HG03139 (cell line): ENCODE results near the gene PRKACB.

Experiments used
- ATAC-seq: cut with Tn5 transposase; IDR thresholded peaks from one replicate; pipeline ENCODE4 v1.9.1; 2021; ENCODE audit not compliant: unreplicated experiment

Gene PRKACB

DNA sequence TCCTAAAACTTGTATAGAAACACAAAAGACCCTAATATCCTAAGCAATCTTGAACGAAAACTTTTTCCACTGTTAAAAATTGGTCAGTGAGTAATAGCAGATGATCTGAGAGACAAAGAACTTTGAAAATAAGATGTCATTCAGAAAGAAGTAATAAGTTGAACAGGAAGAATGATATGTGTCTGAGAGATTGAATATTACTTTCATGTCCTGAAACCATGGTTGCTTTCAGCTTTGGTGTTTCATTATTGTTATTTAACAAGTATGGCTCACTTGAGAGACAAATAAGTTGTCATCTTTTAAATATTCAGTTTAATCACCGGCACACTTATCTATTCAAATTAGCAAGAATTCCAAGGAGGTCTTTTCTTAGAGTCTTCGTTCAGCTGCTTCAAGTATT, 11.4 kb downstream of the PRKACB start:
- no peak for ATAC-seq

DNA sequence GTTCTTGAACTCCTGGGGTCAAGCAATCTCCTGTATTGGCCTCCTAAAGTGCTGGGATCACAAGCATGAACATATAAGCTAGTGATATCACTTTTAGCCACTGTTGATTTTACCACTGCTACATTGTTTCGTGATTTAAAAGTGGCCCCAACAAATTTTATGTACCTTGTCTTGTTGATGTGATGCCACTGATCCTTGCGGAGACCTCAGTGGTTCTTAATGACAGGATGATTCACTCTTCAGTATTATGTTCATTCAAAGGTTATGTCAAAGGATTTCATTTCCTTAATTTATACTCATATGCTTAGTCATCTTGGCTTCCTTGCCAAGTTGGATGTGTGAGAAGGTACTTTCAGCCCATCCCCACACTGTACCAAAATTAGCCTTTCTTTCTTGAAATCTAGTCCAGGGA, 12.1 kb downstream of the PRKACB start:
- no peak for ATAC-seq

DNA sequence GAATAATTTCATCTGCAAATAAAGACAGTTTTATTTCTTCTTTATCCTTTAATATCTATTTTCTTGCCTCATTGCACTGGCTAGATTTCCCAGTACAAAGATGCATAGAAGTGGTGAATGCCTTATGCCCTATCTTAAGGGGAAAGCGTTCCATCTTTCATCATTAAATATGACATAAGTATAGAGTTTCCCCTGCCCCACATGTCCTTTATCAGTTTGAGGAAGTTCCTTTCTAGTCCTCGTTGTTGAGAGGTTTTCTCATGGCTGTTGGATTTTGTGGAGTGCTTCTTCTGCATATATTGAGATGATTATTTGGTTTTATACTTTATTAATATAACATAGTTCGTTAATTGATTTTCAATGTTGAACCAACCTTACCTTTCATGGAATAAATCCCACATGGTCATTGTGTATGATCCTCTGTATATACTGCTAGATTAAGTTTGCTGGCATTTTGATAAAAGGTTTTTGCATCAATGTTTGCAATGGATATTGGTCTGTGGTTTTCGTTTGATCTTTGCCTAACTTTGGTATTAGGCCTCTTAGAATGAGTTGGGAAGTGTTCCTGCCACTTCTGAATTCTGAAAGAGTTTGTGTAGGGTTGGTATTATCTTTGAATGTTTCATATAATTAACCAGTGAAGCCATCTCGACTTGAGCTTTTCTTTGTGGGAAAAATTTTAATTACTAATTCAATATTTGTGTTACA, 15.6 kb downstream of the PRKACB start:
- ATAC-seq, result no peak

DNA sequence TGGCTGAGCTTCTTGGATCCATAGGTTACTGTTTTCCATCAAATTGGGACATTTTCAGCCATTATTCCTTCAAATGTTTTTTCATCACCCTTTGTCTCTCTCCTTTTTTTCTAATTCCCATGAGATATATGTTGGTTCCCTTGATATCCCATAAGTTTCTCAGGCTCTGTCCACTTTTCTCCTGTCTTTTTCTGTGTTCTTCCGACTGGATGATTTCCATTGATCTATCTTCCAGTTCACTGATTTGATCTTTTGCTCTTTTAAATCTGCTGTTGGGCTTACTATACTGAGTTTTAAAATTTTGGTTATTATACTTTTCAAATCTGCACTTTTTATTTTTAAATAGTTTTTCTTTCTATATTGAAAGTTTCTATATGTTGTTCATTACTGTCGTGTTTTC, 18.2 kb downstream of the PRKACB start:
- no peak for ATAC-seq

DNA sequence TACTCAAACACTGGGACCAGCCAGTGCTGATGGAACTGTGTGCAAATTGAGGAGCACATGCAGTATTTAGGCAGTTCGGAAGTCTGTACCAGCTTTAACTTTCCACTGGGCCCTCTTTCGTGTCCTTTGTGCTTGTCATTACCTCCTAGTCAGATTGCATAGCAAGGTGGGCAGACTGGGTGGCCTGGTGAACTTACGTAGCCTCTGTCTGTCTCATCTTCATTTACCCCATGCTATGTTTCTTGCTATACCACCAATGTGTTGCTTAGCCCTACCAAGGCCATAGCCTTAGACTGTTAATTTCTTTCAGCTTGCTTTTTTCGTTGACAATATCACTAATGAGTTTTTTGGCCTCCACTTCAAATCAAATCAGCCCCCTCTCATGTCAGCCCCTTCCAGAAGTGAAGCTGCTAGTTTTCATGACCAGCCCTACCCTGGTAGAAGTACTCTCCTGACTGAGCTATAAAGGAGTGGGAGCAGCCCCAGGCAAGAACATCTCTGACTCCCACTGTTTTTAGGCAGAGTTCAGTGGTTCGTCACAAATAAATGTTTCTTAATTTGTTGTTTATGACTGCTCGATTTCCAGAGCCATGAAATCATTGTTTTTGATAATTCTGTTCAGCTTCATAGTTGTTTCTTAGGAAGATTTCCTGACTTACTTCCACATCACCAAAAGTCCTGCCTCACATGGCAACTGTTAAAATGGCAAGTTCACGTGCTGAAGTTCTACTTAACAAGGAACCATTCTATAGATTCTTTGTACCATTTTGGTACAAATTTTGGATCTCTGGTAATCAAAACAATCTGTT, 19.3 kb downstream of the PRKACB start:
- no peak for ATAC-seq

DNA sequence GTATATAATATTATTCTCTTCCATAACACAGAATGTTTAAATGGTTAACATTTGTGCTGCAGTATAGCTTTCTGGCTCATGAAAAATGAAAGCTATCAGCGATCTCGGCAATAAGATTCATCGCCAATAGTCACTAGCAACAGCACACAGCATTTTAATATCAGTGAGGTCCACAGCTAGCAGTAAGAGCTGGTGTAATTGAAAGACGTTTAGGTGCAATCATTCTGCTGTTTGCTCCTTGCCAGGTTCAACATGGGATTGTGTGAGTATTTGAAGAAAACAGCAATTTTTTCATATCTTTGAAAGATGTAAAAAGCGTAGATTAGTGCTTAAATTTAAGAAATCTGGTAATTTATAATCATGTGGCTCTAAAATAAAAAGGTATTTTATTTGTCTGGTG, 20.1 kb downstream of the PRKACB start:
- ATAC-seq, result no peak

DNA sequence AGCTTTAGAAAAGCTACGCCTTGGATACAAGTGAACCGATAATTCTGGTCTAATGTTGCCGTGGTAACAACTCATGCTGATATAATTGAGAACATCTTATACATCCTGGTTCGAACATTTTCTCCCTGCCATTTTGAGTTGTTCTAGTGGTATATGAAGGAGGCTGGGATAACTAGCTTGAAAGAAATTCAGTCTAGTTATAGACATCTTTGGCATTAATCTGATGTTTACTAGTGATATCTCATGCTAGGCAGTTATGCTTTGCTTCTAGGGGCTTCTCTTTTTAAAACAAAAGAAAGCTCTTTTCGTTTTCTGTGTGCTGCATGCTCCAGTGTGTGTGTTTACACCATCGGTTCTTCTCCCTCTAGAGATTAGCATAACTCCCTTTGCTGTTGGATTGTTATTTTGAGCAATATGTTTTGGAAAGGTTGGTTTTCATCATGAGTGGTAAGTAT, 20.5 kb downstream of the PRKACB start:
- no peak for ATAC-seq

DNA sequence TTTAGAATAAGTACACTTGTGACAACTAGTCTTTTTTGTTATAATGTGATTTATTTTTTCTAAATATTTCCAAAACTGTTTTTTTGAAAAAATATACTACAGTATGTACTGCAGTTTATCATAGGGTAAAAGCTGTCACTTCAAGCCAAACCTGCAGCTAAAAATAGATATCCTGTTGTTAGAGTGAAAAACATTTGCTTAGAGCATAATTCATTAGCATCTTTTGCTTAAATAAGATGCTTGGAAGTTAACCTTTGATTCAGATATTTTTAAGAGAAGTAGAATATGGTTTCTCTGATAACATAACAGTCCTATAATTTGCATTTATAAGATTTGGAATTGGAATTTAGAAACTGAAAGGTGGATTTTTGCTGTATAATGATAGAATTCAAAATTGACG, 21.5 kb downstream of the PRKACB start:
- no peak for ATAC-seq

DNA sequence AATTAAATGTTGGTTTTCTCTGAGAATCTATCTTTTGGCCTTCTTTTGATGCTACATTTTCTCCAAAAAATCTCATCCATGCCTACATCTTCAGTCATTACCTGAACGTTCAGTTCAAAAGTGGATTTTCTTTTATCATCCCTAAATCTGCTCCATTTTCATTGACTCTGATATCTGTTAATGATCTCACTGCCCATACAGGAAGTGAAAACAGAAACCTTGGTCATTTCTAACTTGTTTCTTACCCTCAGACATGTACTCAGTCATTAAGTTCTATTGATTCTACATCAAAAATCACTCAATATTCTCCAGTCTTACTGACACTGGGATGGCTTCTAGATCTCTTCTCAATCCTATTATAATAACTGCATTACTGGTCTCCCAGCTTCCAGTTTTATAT, 22.7 kb downstream of the PRKACB start:
- ATAC-seq, result peak; percentile 91

DNA sequence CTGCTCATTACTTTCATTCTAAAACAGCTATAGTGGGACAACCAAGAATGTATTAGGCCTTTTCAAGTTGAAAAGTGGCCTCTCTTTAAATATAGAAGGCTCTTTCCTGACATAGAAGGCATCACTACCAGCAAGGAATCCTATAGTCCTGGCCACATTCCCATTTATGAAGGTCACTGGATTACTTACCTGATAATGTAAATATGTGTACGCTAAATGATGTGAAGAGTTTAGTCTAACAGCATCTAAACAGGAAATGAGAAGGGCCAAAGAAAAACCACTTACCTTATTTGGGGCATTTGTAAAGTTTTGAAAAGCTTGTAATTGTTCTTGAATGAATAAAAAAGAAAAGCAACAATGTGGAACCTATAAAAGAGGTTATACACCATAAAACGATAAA, 24.7 kb downstream of the PRKACB start:
- no peak for ATAC-seq

DNA sequence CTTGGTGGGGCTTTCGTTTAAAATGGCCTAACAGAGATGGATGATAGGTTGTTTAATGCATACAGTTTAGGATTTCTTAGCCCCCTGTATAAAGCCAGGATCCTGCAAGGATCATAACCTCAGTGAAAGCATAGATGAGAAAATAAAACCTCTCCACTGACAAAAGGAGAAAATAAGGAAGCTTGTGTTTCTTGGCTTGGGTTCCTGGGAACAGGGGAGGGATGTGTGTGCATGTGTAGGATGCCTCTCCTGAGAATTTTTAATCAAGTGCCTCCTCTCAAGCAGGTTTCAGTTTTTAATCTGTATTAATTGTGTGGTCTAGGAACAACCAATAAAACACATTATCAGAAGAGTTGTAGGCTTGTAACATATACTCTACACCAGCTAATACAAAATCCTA, 26.1 kb downstream of the PRKACB start:
- ATAC-seq, result no peak

DNA sequence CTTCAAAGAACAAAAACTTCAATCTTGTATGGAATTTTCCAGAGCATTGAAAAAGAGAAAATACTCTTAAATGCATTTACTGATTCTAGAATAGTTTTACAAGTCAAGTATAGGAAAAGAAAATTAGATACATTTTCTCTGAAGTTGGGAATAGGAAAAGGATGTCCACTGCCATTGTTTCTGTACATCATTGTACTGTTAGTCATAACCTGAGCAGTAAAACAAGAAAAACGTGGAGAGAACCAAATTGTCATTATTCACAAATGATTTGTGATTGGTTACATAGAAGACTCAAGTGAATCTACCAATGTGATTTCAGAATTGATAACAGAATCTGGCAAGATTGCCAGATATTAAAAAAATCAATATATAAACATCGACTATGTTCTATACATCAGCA, 27.4 kb downstream of the PRKACB start:
- no peak for ATAC-seq

DNA sequence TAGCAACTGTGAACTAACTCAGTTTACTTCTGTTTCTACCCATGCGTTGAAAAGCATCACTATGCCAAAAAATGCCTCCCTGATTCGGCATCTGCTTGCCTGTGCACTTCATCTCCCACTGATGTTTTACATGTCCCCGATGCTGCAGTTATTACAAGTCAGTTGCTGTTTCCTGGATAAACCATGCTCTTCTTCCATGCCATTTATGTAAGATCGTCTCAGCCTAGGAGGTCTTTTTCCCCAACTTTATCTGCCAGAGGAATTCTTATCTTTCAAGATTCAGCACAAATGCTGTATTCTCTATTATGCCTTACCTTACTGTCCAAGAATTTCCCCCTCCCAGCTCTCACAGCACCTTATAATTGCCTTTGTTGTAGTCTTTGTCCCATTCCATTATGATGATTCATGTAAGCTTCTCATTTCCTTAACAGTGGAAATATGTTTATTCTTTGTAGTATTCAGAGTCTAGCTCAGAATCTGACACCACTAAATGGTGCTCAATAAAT, 30.0 kb downstream of the PRKACB start:
- no peak for ATAC-seq

DNA sequence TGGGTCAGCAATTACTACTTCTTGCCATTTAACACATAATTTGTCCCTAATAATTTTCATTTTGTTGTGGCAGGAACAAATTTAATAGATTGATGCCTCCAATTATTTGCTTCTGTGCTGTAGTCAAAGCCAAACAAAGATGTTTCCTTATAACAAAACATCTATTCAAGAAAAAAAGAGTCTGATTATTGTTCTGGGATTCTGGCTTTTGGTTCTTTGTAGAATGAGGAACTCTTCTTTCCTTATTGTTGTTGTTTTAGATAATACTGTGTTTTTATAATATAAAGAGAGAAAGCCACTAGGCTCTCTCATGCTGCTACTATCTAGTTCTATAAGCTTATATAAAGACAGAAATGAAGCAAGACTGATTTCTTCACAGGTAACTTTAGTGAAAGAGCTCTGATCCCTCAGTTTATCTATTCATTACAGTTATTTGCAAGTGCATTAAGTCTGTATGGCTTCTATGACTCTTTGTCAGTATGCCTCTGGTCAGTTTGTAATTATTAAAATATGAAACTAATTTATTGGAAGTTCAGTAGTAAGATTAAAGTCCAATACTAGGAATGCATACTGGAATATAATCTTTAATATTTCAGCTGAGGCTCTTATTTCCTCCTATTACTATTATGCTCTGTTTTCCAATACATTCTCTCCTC, 37.4 kb downstream of the PRKACB start:
- ATAC-seq, result no peak

DNA sequence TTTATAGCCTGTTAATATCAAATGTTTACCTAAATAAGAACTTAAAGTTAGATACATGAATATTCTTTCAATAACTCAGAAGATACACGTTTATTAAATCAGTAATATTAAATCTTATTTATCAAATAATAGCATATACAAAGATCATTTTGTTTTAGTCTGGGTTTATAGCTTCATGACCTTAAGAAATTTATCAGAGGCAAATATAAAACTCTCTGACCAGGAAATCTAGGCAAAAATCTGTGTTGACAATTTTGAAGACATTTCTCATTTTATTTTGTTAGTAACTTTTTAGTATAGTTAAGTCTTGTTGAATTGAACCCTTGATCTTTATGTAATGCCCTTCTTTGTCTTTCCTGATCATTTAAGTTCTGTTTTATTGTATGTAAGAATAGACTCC, 46.4 kb downstream of the PRKACB start:
- ATAC-seq, result no peak

DNA sequence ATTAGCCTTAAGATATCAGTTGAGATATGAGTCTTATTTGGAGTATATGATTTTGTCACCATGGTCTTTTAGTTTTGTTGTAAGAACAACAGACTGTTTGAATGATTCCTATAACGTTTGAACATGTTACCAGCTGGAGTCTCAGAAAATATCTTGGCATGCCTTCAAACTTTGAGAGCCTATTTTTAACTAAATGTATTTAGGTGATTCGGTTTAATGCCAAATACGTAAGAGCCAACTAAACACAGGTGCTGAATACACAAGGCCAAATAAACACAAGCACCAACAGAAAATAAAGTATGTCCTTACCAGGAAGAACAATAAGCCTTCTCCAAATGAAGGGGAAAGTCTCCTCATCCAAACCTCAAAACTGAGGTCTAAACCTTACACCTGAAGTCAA, 48.6 kb downstream of the PRKACB start:
- ATAC-seq, result no peak

DNA sequence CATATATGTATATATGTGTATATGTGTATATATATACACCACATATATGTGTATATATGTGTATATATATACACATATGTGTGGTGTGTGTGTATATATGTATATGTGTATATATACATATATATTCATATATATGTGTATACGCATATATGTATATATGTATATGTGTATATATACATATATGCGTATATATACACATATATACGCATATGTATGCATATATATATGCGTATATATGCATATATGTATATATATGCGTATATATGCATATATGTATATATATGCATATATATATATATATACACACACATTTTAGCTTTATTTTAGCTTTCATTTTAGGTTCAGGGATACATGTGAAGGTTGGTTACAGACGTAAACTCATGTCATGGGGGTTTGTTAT, 54.8 kb downstream of the PRKACB start:
- ATAC-seq, result no peak

DNA sequence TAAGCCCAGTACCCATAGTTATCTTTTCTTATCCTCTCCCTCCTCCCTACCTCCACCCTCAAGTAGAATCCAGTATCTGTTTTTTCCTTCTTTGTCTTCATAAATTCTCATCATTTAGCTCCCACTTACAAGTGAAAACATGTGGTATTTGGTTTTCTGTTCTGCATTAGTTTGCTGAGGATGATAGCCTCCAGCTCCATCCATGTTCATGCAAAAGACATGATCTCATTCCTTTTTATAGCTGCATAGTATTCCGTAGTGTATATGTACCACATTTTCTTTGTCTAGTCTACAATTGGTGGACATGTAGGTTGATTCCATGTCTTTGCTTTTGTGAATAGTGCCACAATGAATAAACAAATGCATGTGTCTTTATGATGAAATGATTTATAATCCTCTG, 55.2 kb downstream of the PRKACB start:
- ATAC-seq, result no peak

DNA sequence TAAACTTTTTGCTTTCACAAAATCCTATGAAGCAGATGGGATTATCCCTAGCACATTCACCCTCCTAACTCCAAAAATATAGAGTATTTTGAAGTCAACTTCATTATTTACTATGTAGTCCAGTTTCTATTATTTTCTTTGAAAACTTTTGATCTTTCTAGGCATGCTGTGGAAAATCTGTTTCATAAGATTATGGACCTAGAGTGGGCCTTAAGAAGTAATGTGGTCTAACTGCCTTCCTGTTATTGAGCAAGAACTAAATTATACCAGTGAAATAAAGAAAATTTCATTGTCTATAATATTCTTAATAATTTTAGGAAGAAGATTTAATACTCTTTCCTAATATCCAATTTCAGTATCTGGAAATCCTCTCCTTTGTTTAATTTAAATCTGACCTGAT, 58.1 kb downstream of the PRKACB start:
- no peak for ATAC-seq

DNA sequence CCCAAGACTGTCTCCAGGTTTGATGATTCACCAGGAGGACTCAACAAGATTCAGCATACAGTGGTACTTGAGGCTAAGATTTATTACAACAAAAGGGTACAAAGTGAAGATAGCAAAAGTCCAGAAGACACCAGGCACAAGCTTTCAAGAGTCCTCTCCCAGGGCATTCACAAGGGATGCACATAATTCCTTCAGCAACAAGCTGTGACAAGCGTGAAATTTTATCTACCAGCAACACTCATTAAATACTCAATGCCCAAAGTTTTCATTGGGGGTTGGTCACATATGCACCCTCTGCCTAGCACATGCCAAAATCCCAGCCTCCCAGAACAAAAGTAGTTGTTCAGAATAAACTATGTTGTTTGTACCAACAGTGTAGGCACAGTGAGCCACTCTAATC, 62.3 kb downstream of the PRKACB start:
- ATAC-seq, result no peak

DNA sequence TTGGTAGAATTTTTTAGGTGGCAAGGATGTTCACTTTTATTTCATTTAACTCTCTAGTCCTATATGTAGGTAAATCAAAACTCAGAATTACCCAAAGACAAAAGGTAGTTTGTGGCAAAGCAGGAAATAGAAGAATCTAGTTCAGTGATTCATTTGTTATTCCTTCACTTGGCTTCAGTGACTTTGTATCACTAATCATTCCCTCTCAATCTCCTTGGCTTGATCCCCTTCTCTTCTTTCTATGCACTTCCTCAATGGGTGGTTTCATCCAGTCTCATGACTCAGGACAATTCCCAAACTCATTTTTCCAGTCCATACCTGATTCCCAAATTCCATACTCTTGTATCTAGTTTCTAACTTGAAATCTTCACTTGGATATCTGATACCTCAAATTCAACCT, 64.9 kb downstream of the PRKACB start:
- ATAC-seq, result no peak
